RPMI7951 (cell line): ENCODE data around the gene SESN3. TPM values are rescaled to one million over a fixed set of nuclear protein-coding genes. Genes with fewer than 3 reads are reported as not detected.
"Not testable (repeated sequence)": the region's sequence is repeated elsewhere in the genome, so short reads cannot be mapped to it uniquely, and the experiment has no call there.

Experiments used
- DNase-seq: peaks from one replicate; pipeline ENCODE4 v3.0.0-alpha.2; 2012; ENCODE audit warnings: low read depth
- total RNA-seq: library from RNA; depleted of rRNA; stranded (reverse); fragments of >200 nt; shearing (Covaris generic); gene quantifications from 2 replicates; pipeline ENCODE4 v1.2.3, GENCODE V29; 2014

SESN3 gene
- total RNA-seq, 1 experiment from 2014 or later, result 3.4 TPM

- not testable (repeated sequence) for DNase-seq
Observed at GRCh38 chr11:95251896-95252295, 20.9 kb upstream of the SESN3 start.

GRCh38 chr11:95248666-95249467 lies 17.9 kb upstream of the SESN3 start:
- no peak for DNase-seq

GRCh38 chr11:95247883-95248282 lies 16.9 kb upstream of the SESN3 start:
- no peak for DNase-seq

- no peak for DNase-seq
Observed at GRCh38 chr11:95247127-95247684, 16.2 kb upstream of the SESN3 start.

- no peak for DNase-seq
Observed at GRCh38 chr11:95245581-95245980, 14.6 kb upstream of the SESN3 start.

- DNase-seq, result peak; percentile 3
Observed at GRCh38 chr11:95245038-95245437, 14.0 kb upstream of the SESN3 start.

GRCh38 chr11:95243673-95244072 lies 12.7 kb upstream of the SESN3 start:
- no peak for DNase-seq

- DNase-seq, result no peak
Observed at GRCh38 chr11:95242845-95243605, 12.0 kb upstream of the SESN3 start.

GRCh38 chr11:95242091-95242844 lies 11.3 kb upstream of the SESN3 start:
- DNase-seq, result no peak

- no peak for DNase-seq
Observed at GRCh38 chr11:95241681-95242081, 10.7 kb upstream of the SESN3 start.

GRCh38 chr11:95239871-95240649 lies 9.1 kb upstream of the SESN3 start:
- DNase-seq, result no peak

GRCh38 chr11:95232666-95233065 lies 1.7 kb upstream of the SESN3 start:
- DNase-seq, result no peak

GRCh38 chr11:95231881-95232605 lies 1.0 kb upstream of the SESN3 start:
- DNase-seq, result peak; percentile 54

- DNase-seq, result no peak
Observed at GRCh38 chr11:95230810-95231126, 234 bp downstream of the SESN3 start.

GRCh38 chr11:95229993-95230809 lies 801 bp downstream of the SESN3 start:
- DNase-seq, result peak; percentile 4

- no peak for DNase-seq
Observed at GRCh38 chr11:95229199-95229992, 1.6 kb downstream of the SESN3 start.

GRCh38 chr11:95228081-95228749 lies 2.8 kb downstream of the SESN3 start:
- no peak for DNase-seq

- not testable (repeated sequence) for DNase-seq
Observed at GRCh38 chr11:95227060-95227459, 3.9 kb downstream of the SESN3 start.
